NOMO-1 treated with DMSO at 0.1 percent for 48 hours (cell line): ENCODE measurements around the gene OR2T11.
"Not testable (repeated sequence)": the region's sequence is repeated elsewhere in the genome, so short reads cannot be mapped to it uniquely, and the experiment has no call there.

Source experiments
- DNase-seq: peaks from one replicate; lab custom pipeline; 2025; ENCODE audit not compliant: unreplicated experiment; lab: John Stamatoyannopoulos, UW

Gene OR2T11

DNA sequence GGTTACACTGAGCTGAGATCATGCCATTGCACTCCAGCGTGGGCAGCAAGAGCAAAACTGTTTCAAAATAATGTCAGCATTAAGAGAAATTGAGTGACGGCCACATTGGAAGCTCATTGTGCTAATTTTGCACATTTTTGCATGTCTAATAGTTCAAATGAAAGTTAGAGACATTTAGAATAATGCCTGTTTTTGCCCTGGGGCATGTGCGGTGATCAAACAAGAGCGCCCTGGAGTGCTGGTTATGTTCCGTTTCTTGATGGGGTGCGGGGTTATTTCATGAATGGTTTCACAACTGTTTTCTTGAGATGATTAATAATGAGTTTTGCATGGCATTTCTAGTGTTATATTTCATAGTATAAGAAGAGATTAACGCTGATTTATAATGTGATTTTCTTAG, 13.1 kb downstream of the OR2T11 start:
- DNase-seq: no peak

DNA sequence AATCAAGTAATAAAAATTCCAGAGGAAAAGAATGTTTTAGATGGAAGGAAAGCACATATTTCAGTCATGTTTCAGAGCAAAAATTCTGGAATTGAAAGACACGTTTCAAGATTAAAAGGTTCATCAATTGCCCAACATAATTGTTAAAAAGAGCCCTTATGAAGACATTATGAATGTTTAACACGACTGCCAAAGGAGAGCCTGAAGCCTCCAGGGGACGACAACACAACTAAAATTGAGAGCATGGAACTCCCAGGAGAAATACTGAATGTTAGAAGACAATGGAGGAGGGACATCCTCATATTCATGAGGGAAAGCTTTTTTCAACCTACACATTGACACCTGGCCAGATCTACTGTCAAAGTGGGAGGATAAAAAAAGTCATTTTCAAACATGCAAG, 16.0 kb downstream of the OR2T11 start:
- DNase-seq: peak; percentile 53

DNA sequence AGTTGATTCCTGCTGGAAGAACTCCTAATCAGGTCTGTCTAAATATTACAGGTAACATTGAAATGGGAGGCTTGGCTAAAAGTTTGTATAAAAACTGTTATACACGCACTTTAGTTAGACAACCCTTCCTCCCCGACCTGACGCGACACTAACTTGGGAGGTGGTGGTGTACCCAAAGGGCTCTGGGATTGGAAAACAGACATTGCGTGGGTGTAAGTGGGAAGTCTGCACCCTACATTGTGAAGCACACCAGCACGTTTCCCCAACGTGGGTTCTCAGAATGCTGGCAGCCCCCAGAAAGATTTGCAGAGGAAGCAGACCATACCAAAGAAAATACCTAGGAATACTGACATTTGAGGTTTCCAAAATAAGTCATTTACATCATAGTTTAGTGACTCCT, 16.8 kb downstream of the OR2T11 start:
- no peak for DNase-seq

DNA sequence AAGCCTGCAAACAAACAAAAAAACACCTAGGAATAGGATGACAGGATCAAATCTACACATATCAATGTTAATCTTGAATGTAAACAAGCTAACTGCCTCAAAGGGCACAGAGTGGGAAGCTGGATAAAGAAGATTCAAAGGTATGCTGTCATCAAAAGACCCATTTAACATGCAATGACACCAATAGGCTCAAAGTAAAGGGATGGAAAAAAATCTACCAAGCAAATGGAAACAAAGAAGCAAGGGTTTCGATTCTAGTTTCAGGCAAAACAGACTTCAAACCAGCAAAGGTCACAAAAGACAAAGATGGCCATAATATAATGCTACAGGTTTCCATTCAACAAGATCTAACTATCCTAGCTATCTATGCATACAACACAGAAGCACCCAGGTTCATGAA, 21.1 kb downstream of the OR2T11 start:
- no peak for DNase-seq

DNA sequence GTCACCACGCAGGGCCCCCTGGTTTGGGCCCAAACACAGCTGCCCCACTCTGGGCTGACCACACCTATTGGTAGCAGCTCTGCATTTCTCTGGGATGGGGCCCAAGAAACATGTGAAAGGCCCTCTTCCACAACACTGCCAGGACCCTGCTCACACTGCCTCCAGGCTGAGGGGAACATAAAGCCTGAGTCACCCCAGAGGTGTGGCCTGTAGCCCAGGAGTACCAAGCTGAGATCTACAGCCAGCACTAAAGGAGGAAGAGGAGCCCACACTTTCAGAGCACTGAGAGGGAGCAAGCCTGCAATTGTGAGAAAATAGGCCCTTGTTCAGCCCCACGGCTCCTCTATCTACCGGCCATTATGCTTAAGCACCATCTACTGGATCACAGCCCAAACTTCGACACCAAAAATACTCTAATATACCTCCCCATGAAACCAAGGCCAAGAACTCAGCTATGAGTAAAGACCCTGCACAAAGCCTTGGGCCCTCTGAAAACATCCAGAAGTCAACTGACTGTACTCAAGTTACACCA, 22.9 kb downstream of the OR2T11 start:
- DNase-seq: no peak

DNA sequence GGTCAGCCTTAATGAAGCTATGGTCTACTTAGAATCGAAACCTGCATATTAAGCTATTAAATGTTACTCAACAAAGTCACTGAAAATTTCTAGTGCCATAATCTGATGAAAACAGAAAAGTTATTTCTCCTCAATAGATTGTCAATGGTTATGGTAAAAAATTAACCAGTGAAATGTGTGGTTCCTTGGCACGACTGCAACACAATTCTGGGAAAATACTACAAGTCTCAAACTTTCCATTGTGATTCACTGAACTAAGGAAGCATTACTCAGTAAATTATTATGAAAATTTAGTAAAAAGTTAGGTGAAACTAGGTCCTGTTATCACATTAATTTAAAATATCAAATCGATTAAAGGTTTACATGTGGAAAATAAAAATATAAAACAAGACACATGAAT, 24.6 kb downstream of the OR2T11 start:
- DNase-seq: no peak

DNA sequence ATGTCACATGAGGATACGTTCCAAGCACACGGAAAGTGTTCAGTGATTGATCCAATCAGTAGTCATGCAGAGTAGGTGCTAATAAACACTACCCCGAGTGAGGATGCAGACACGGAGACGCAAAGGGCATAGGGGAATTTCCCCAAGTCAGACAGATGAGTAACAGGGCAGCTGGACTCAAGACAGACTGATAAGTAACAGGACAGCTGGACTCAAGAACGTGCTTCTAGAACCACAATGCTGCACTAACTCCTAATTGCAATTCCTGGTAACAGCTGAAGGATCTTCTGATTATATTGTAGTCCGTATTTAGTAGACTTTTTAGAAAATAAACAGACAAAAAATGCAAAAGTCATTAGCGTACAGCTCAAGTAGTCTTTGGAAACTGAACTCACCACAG, 35.5 kb downstream of the OR2T11 start:
- no peak for DNase-seq

DNA sequence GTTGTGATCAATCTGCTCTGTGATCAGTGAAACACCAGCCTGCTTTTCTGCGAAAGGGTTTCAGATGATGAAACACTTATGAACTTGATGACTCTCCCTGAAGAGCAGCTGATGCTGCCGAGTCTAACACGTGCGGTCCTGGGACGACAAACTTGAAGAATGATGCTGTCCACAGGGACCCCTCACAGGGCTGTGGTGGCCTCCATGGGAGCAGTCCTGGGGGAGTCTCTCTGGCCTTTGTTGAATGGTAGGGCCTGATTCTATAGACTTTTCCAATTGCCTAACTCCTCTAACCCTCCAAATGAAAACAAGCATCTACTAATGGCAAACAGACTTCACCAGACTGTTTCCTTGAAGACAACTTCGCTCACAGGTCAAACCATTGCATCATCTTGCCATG, 37.3 kb downstream of the OR2T11 start, which contains the start of gene OR2T10:
Gene OR2T10 (minus strand): TSS at position 112 of the 400 bp plus-strand sequence. CDS start 3,932 bp downstream, outside the sequence.
- DNase-seq: no peak

DNA sequence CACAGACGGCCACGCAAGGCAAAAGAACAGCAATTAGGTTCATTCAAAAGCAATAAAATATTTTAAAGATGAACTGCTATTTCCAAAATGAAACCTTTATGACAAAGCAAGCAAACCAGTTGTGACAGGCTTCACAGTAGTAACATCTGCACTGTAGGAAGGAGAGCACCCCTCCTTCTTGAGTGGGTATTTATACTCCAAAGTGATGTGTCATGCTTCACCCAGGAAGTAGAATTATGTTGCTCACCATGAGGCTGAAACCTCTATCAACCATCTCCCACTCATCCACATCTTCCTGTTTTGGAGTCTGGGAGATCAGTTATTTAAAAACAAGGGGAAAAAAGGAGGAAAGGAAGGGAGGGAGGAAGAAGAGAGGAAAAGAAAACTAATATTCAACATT, 38.3 kb downstream of the OR2T11 start:
- DNase-seq: no peak

DNA sequence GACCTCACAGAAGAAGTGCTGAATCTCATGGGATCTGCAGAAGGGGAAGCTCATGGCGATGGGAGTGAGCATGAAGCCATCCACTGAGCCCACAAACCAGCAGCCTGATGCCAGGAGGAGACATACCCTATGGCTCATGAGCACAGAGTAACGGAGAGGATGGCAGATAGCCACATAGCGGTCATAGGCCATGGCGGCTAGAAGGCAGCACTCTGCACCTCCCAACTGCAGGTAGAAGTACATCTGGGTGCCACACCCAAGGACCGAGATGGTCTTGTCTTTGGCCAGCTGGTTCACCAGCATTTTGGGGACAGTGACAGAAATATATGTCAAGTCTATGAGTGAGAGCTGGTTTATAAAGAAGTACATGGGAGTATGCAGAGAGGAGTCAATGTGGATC, 41.7 kb downstream of the OR2T11 start:
- DNase-seq: no peak

DNA sequence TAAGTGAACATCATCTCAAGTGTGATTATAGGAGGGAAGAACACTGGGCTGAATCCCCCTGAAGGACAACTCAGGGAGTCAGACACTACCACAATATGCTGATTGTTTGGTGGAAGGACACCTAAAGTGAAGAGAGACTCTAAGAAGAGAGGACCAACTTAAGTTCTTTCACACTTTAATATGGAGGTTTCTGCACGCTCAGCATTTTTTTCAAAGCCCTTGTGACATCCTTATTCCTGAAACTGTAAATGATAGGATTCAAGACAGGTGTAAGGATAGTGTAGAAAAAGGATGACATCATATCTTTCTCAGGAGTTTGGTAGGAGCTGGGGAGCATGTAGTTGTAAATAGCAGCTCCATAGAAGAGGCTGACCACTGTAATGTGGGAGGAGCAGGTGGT, 42.2 kb downstream of the OR2T11 start:
- DNase-seq: no peak

DNA sequence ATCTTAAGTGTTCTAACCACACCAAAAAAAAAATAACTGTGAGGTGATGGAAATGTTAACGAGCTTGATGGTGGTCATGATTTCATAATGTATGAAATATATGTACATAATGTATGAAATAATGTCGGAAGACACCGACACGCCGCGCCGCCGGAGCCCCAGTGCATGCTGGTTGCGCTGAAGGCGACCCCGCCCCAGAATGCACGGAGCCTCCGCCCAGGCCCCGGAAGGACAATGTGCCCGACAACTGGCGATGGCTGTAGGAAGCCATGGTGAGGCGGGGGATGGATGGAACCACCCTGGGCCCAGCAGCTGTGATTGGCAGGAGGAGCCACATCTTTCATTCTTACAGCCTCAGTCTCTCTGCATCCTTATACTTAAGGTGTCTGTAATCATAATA, 44.8 kb downstream of the OR2T11 start:
- no peak for DNase-seq

DNA sequence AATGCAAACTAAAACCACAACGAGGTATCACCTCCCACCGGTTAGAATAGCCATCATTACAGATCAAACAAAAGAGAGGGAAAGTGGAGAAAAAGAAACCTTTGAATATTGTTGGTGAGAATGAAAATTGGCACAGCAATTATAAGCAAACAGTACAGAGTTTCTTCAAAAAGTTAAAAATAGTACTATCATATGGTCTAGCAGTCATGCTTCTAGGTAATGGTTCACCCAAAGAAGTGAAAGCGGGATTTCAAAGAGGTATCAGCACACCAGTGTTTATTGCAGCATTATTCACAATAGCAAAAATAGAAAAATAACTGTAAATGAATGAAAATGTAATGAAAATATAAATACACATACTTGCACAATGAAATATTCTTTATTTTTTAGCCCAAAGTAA, 45.6 kb downstream of the OR2T11 start:
- DNase-seq: no peak

DNA sequence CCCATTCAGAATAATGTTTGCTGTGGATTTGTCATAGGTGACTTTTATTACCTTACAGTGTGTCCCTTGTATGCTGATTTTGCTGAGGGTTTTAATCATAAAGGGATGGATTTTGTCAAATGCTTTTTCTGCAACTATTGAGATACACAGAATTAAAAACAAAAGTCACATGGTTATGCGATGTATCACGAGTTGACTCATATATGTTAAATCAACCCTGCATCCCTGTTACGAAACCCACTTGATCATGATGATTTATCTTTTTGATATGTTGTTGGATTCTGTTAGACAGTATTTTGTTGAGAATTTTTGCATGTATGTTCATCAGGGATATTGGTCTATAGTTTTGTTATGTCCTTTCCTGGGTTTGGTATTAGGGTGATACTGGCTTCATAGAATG, 49.6 kb downstream of the OR2T11 start:
- DNase-seq: no peak

DNA sequence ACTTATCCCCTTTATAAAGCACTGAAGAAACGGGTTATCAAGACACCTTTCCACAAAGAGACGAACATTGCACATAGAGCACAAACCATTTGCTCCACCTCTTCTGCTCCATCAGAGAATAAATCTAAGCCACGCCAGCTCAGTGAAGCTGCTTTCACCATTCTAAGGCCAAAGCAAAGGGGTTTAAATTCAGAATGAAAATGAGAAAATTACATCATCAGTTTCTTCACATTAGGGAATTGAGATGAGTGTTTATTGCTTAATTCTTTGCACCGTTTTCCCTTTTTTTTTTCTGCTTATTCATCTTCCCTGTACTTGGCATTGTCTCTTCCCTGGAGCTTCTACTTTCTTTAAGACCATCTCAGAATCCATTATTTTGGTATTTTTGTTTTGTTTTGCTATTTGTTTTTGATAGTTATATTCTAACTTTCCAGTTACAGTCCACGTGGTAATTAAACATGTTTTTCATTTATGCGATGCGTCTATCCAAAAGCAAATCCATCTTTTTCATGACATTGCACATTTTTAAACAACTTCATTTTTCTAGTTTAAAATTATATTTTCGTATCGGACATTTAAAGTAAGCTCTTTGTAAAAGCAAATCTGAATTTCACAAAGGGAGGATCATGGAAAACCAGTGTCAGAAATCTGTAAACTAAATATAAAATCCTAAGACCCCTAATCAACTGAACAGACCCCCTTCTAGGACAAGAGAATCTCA, 58.5 kb downstream of the OR2T11 start:
- DNase-seq: no peak

DNA sequence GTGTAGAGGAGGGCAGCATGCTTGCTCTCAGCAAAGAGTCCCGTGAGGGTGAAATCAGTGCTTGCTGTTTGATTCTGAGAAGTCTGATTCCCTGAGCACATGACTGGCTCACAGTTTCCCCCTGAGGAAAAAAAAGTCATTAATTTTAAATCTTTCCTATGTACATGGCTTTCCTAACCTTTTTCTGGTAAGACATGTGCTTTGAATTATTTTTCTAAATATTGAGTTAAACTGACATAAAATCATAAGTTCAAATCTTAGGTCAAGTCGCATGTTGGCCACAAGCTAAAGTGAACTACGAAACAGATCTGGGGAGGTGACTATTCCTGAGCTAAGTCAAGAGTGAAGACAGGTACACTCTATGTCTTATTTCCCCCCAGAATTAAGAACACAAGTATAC, 60.2 kb downstream of the OR2T11 start, which contains the start of gene OR2T34:
Gene OR2T34 (minus strand): TSS at position 101 of the 400 bp plus-strand sequence. CDS start 0 bp downstream, at position 101.
- DNase-seq: not testable (repeated sequence)

DNA sequence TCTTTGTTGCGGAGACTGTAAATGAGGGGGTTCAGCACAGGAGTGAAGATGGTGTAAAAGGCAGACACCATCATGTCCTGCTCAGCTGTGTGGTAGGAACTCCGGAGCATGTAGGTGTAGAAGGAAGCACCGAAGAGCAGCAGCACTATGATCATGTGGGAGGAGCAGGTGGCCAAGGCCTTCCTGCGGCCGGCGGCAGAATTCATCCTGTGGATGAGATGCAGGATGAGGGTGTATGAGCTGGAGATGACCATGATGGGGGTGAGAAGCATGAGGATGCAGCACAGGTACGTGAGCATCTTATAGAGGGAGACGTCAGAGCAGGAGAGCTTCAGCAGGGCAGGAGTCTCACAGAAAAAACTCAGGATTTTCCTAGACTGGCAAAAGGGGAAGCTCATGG, 61.0 kb downstream of the OR2T11 start:
- DNase-seq: not testable (repeated sequence)
